Measurements from ENCODE around the gene PLAGL1. TPM values are rescaled to one million over a fixed set of nuclear protein-coding genes. Genes with fewer than 3 reads are reported as not detected.
"Not testable (repeated sequence)": the region's sequence is repeated elsewhere in the genome, so short reads cannot be mapped to it uniquely, and the experiment has no call there.

Gene PLAGL1
- polyA plus RNA-seq, 3 donors, result 11.6 to 60.7 (median 16.7) TPM

- H3K27me3 ChIP-seq (ENCODE audit: control insufficient read depth in 2 of 2, insufficient read depth in 2 of 2, low read length in 2 of 2), result no peaks in the 10 kb centered on the region
- H2AFZ ChIP-seq (ENCODE audit: insufficient read depth, low read depth, low read length, poor library complexity, severe bottlenecking), result no peak overlapping the region
- H3K36me3 ChIP-seq (replicated peaks in 1 of 2; ENCODE audit: control insufficient read depth in 1 of 2, insufficient read depth in 2 of 2, low read length in 2 of 2), result no peaks in the 10 kb centered on the region
- Mint-ChIP-seq H3K36me3 (peaks cover 7 to 9% of the 10 kb centered on the region in 2 donors), H3K9me3 (peaks cover 14 to 35% (median 26%) of the 10 kb centered on the region in 7 donors), H3K27me3 (ENCODE audit: low read depth in 3 of 3) (peaks cover 0 to 2% (median 0%) of the 10 kb centered on the region in 3 donors), H3K4me1 (peaks cover 11% of the 10 kb centered on the region), H3K4me3 (no peak overlapping the region), H3K27ac (peak overlapping the region in 4 of 7 donors; percentile 5 to 70 (median 58))
- H3K9me3 ChIP-seq (replicated peaks in 1 of 2; ENCODE audit: control insufficient read depth in 1 of 2, insufficient read depth in 1 of 2, low read length in 2 of 2), result peaks cover 10 to 26% of the 10 kb centered on the region in 2 donors
- peaks cover 0 to 3% of the 10 kb centered on the region in 2 donors for H3K4me1 ChIP-seq (ENCODE audit: control insufficient read depth in 1 of 2, insufficient read depth in 2 of 2, low read length in 2 of 2)
- no peak overlapping the region for H3K9ac ChIP-seq (ENCODE audit: insufficient read depth, low read length, poor library complexity, severe bottlenecking)
- H3K4me2 ChIP-seq (replicated peaks; ENCODE audit: extremely low read depth, low read length, poor library complexity, severe bottlenecking), result no peak overlapping the region
- DNase-seq, result peak in 1 of 3 donors; percentile 37
- H3K4me3 ChIP-seq (replicated peaks in 1 of 3; ENCODE audit: low read depth in 2 of 3, low read length in 3 of 3), result no peak overlapping the region
- WGBS (ENCODE audit: insufficient coverage), result no CpG with 5 or more reads among the region's 1 CpG
- no peaks in the 10 kb centered on the region for H4K20me1 ChIP-seq (ENCODE audit: insufficient read depth, low read length)
- TF ChIP-seq CTCF (IDR thresholded peaks at IDR 0.05), result no peak
- intact Hi-C loops (cut with micrococcal nuclease), result no loop called here
- peaks cover 18% of the 10 kb centered on the region for H3K79me2 ChIP-seq (ENCODE audit: insufficient read depth, low read length)
- H3K27ac ChIP-seq (ENCODE audit: low read depth in 1 of 2, low read length in 2 of 2), result peak overlapping the region in 1 of 2 donors; percentile 43
These were observed 41.3 kb upstream of the PLAGL1 start for GRCh38 chr6:144049386-144049785.

GRCh38 chr6:144047688-144048087, 39.6 kb upstream of the PLAGL1 start:
- H3K9me3 Mint-ChIP-seq, result peaks cover 17 to 35% (median 28%) of the 10 kb centered on the region in 7 donors
- Histone ChIP-seq H3K4me2 (replicated peaks; ENCODE audit: extremely low read depth, low read length, poor library complexity, severe bottlenecking) (no peak overlapping the region), H3K4me1 (ENCODE audit: control insufficient read depth in 1 of 2, insufficient read depth in 2 of 2, low read length in 2 of 2) (no peaks in the 10 kb centered on the region), H4K20me1 (ENCODE audit: insufficient read depth, low read length) (no peaks in the 10 kb centered on the region), H3K79me2 (ENCODE audit: insufficient read depth, low read length) (peaks cover 4% of the 10 kb centered on the region), H3K4me3 (replicated peaks in 1 of 3; ENCODE audit: low read depth in 2 of 3, low read length in 3 of 3) (no peak overlapping the region), H2AFZ (ENCODE audit: insufficient read depth, low read depth, low read length, poor library complexity, severe bottlenecking) (no peak overlapping the region), H3K9me3 (replicated peaks in 1 of 2; ENCODE audit: control insufficient read depth in 1 of 2, insufficient read depth in 1 of 2, low read length in 2 of 2) (peaks cover 10 to 26% of the 10 kb centered on the region in 2 donors), H3K36me3 (replicated peaks in 1 of 2; ENCODE audit: control insufficient read depth in 1 of 2, insufficient read depth in 2 of 2, low read length in 2 of 2) (no peaks in the 10 kb centered on the region), H3K27ac (ENCODE audit: low read depth in 1 of 2, low read length in 2 of 2) (no peak overlapping the region), H3K27me3 (ENCODE audit: control insufficient read depth in 2 of 2, insufficient read depth in 2 of 2, low read length in 2 of 2) (no peaks in the 10 kb centered on the region), H3K9ac (ENCODE audit: insufficient read depth, low read length, poor library complexity, severe bottlenecking) (no peak overlapping the region)
- H3K27ac Mint-ChIP-seq, result peak overlapping the region in 1 of 7 donors; percentile 54
- H3K36me3 Mint-ChIP-seq, result peaks cover 7 to 9% of the 10 kb centered on the region in 2 donors
- no peak for TF ChIP-seq CTCF (IDR thresholded peaks at IDR 0.05)
- no peak overlapping the region for H3K4me3 Mint-ChIP-seq
- peaks cover 9% of the 10 kb centered on the region for H3K4me1 Mint-ChIP-seq
- H3K27me3 Mint-ChIP-seq (ENCODE audit: low read depth in 3 of 3), result peaks cover 0 to 2% (median 0%) of the 10 kb centered on the region in 3 donors
- no peak for DNase-seq
- intact Hi-C loops (cut with micrococcal nuclease), result no loop called here
- no CpG with 5 or more reads among the region's 1 CpG for WGBS (ENCODE audit: insufficient coverage)

GRCh38 chr6:144046672-144047071, 38.6 kb upstream of the PLAGL1 start:
- H3K36me3 ChIP-seq (replicated peaks in 1 of 2; ENCODE audit: control insufficient read depth in 1 of 2, insufficient read depth in 2 of 2, low read length in 2 of 2); H3K4me3 Mint-ChIP-seq; H3K4me1 ChIP-seq (ENCODE audit: control insufficient read depth in 1 of 2, insufficient read depth in 2 of 2, low read length in 2 of 2); H3K27me3 Mint-ChIP-seq (ENCODE audit: low read depth in 3 of 3); H3K4me2 ChIP-seq (replicated peaks; ENCODE audit: extremely low read depth, low read length, poor library complexity, severe bottlenecking); H4K20me1 ChIP-seq (ENCODE audit: insufficient read depth, low read length); H3K27ac ChIP-seq (ENCODE audit: low read depth in 1 of 2, low read length in 2 of 2); H3K4me3 ChIP-seq (replicated peaks in 1 of 3; ENCODE audit: low read depth in 2 of 3, low read length in 3 of 3); H3K79me2 ChIP-seq (ENCODE audit: insufficient read depth, low read length); DNase-seq; H3K36me3 Mint-ChIP-seq; H2AFZ ChIP-seq (ENCODE audit: insufficient read depth, low read depth, low read length, poor library complexity, severe bottlenecking); intact Hi-C loops (cut with micrococcal nuclease); H3K9ac ChIP-seq (ENCODE audit: insufficient read depth, low read length, poor library complexity, severe bottlenecking); H3K27me3 ChIP-seq (ENCODE audit: control insufficient read depth in 2 of 2, insufficient read depth in 2 of 2, low read length in 2 of 2); H3K4me1 Mint-ChIP-seq: not testable (repeated sequence)
- 98% methylated on average over 8 of the region's 8 CpGs for WGBS (ENCODE audit: insufficient coverage)
- H3K9me3 ChIP-seq (replicated peaks in 1 of 2; ENCODE audit: control insufficient read depth in 1 of 2, insufficient read depth in 1 of 2, low read length in 2 of 2), result peaks cover 10 to 26% of the 10 kb centered on the region in 2 donors
- Mint-ChIP-seq H3K27ac (peak overlapping the region in 1 of 7 donors; percentile 16), H3K9me3 (peaks cover 17 to 35% (median 28%) of the 10 kb centered on the region in 7 donors)

Measured in CD14-positive monocyte (primary cell).